PC-9 (cell line): ENCODE results near the gene NUDT16L1.

Experiments
- CTCF ChIP-seq: fragments of 200-600 bp; sonication (generic); conservative IDR thresholded peaks from 2 replicates; pipeline ENCODE4 v1.6.1; 2017; ENCODE audit warnings: mixed run types, antibody characterized with exemption, mild to moderate bottlenecking, moderate library complexity
- EZH2 ChIP-seq: fragments of 200-600 bp; sonication (generic); IDR thresholded peaks from 2 replicates; pipeline ENCODE4 v1.8.0; 2017; ENCODE audit warnings: antibody characterized with exemption, low read depth

- no peak for TF ChIP-seq CTCF
- no peak for TF ChIP-seq EZH2
Observed at GRCh38 chr16:4697848-4698291, 4.5 kb downstream of the NUDT16L1 start.
